ENCODE measurements around the gene ATP6V0A1. TPM values are rescaled to one million over a fixed set of nuclear protein-coding genes. Genes with fewer than 3 reads are reported as not detected.
"Not testable (repeated sequence)": the region's sequence is repeated elsewhere in the genome, so short reads cannot be mapped to it uniquely, and the experiment has no call there.

The ATP6V0A1 gene
- total RNA-seq, 1 donor from 2014 or later, result 20.0 TPM

DNA sequence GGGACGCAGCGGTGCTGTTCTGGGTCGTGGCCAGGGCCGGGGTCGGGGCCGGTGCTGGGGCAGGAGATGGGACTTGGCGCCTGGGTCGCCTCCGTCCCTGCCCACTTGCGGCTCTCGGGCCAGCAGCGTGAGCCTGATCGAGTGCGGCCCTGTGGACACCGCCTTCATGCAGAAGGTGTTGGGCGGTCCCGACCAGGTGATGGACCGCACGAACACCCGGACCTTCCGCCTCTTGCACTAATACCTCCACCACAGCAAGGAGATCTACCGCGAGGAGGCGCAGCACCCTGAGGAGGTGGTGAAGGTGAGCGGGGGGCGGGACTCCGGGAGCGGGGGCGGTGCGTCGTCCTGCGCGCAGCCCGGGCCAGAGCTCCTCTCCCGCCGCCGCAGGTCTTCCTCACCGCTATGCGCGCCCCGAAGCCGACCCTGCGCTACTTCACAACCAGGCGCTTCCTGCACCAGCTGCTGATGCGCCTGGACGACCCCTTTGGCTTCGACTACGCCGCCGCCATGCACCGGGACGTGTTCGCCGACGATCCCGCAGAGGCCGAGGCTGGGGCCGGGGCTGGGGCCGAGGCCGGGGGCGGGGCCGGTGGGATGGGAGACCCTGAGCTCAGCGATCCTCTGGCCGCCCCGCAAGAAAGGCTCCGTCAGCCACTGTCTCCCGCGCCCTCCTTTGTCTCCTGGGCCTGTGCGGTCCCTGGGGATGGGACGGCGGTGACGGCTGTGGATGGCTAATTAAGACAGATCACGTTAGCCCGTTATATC, 89.6 kb downstream of the ATP6V0A1 start:
- no peak for FAIRE-seq
- Histone ChIP-seq H3K36me3 (ENCODE audit: control insufficient read depth, insufficient read depth, low read length) (peaks cover 6% of the 10 kb centered on the region), H3K4me3 (ENCODE audit: low read depth, low read length) (peak overlapping the region; percentile 46), H3K27me3 (ENCODE audit: control insufficient read depth, insufficient read depth, low read length) (no peaks in the 10 kb centered on the region)
- DNase-seq (ENCODE audit: low read depth), result peak; percentile 72
- TF ChIP-seq CTCF (IDR thresholded peaks at IDR 0.05; ENCODE audit: insufficient read depth, low read length, severe bottlenecking), result peak; percentile 84

- peak; percentile 36 for FAIRE-seq
- H3K4me3 ChIP-seq (ENCODE audit: low read depth, low read length), result no peak overlapping the region
These were observed 90.5 kb downstream of the ATP6V0A1 start for GRCh38 chr17:42548993-42549755.

GRCh38 chr17:42552736-42553135, 94.1 kb downstream of the ATP6V0A1 start, which contains the start of gene HSD17B1:
HSD17B1 (plus strand) TSS chr17:42552923; CDS start chr17:42552934, 11 bp downstream.
- not testable (repeated sequence) for H3K27me3 ChIP-seq (ENCODE audit: control insufficient read depth, insufficient read depth, low read length); FAIRE-seq; DNase-seq (ENCODE audit: low read depth); H3K36me3 ChIP-seq (ENCODE audit: control insufficient read depth, insufficient read depth, low read length)
- H3K4me3 ChIP-seq (ENCODE audit: low read depth, low read length), result peak within 1 kb of the TSS; percentile 78

More at GRCh38 chr17:42548993-42549755, 90.5 kb downstream of the ATP6V0A1 start:
- DNase-seq (ENCODE audit: low read depth), result no peak
- TF ChIP-seq CTCF (IDR thresholded peaks at IDR 0.05; ENCODE audit: insufficient read depth, low read length, severe bottlenecking), result no peak
- Histone ChIP-seq H3K27me3 (ENCODE audit: control insufficient read depth, insufficient read depth, low read length) (no peaks in the 10 kb centered on the region), H3K36me3 (ENCODE audit: control insufficient read depth, insufficient read depth, low read length) (peaks cover 2% of the 10 kb centered on the region)

DNA sequence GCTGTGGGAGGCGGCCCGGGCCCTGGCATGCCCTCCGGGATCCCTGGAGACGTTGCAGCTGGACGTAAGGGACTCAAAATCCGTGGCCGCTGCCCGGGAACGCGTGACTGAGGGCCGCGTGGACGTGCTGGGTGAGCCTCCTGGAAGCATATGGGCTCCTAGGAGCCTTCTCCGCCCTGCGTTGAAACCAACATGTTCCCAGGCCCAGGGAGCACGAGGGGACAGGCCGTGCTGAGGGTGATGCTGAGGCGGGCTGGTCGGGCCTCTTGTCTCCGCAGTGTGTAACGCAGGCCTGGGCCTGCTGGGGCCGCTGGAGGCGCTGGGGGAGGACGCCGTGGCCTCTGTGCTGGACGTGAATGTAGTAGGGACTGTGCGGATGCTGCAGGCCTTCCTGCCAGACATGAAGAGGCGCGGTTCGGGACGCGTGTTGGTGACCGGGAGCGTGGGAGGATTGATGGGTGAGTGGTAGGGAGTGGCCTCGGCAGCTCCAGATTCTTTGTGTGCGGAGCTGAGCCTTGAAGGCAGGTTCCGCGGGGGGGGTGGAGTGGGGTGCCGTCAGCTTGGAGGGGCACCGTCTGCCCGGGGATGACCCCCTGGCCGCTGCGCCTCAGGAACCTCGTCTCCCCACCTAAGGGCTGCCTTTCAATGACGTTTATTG, 94.6 kb downstream of the ATP6V0A1 start:
- H3K4me3 ChIP-seq (ENCODE audit: low read depth, low read length), result peak overlapping the region; percentile 78
- peak; percentile 81 for DNase-seq (ENCODE audit: low read depth)
- no peaks in the 10 kb centered on the region for H3K36me3 ChIP-seq (ENCODE audit: control insufficient read depth, insufficient read depth, low read length)
- FAIRE-seq, result no peak
- H3K27me3 ChIP-seq (ENCODE audit: control insufficient read depth, insufficient read depth, low read length), result no peaks in the 10 kb centered on the region
- TF ChIP-seq CTCF (IDR thresholded peaks at IDR 0.05; ENCODE audit: insufficient read depth, low read length, severe bottlenecking), result peak; percentile 47

GRCh38 chr17:42553866-42554249, 95.2 kb downstream of the ATP6V0A1 start:
- FAIRE-seq, result no peak
- Histone ChIP-seq H3K27me3 (ENCODE audit: control insufficient read depth, insufficient read depth, low read length) (no peaks in the 10 kb centered on the region), H3K4me3 (ENCODE audit: low read depth, low read length) (peak overlapping the region; percentile 78), H3K36me3 (ENCODE audit: control insufficient read depth, insufficient read depth, low read length) (no peaks in the 10 kb centered on the region)
- DNase-seq (ENCODE audit: low read depth), result peak; percentile 32
- TF ChIP-seq CTCF (IDR thresholded peaks at IDR 0.05; ENCODE audit: insufficient read depth, low read length, severe bottlenecking), result peak; percentile 44
